ENCODE data around the gene SMIM30. TPM values are rescaled to one million over a fixed set of nuclear protein-coding genes. Genes with fewer than 3 reads are reported as not detected.
"Not testable (repeated sequence)": the region's sequence is repeated elsewhere in the genome, so short reads cannot be mapped to it uniquely, and the experiment has no call there.

Gene SMIM30
- total RNA-seq, 4 donors from 2014 or later = 32.3 to 54.5 (median 41.8) TPM

- Histone ChIP-seq H3K4me1 (no peaks in the 10 kb centered on the region), H3K27me3 (no peaks in the 10 kb centered on the region), H3K9me3 (no peaks in the 10 kb centered on the region), H3K36me3 (no peaks in the 10 kb centered on the region), H3K4me3 (no peak overlapping the region), H3K27ac (no peak overlapping the region)
- no peak for DNase-seq
- TF ChIP-seq CTCF (IDR thresholded peaks at IDR 0.05) (no peak), POLR2A (IDR thresholded peaks at IDR 0.05) (no peak)
- intact Hi-C loops (cut with DNase I) = no loop called here
- 82 to 86% methylated on average over 2 of the region's 2 CpGs for WGBS, 2 donors
Measured at GRCh38 chr7:113125728-113126127, 7.4 kb upstream of the SMIM30 start.

GRCh38 chr7:113122744-113123143, 4.4 kb upstream of the SMIM30 start:
- H3K4me3 ChIP-seq = no peak overlapping the region
- DNase-seq = no peak
- H3K9me3 ChIP-seq = no peaks in the 10 kb centered on the region
- no peaks in the 10 kb centered on the region for H3K36me3 ChIP-seq
- TF ChIP-seq CTCF (IDR thresholded peaks at IDR 0.05) = no peak
- TF ChIP-seq POLR2A (IDR thresholded peaks at IDR 0.05) = no peak
- peaks cover 0 to 9% (median 2%) of the 10 kb centered on the region in 3 donors for H3K4me1 ChIP-seq
- intact Hi-C loops (cut with DNase I) = no loop called here
- H3K27ac ChIP-seq = no peak overlapping the region
- H3K27me3 ChIP-seq = no peaks in the 10 kb centered on the region

- Histone ChIP-seq H3K4me1 (peaks cover 0 to 15% (median 5%) of the 10 kb centered on the region in 3 donors), H3K27ac (no peak overlapping the region), H3K4me3 (no peak overlapping the region), H3K9me3 (no peaks in the 10 kb centered on the region), H3K27me3 (no peaks in the 10 kb centered on the region), H3K36me3 (peaks cover 0 to 10% (median 0%) of the 10 kb centered on the region in 3 donors)
- WGBS, 2 donors = 58 to 67% methylated on average over 1 of the region's 1 CpG
- DNase-seq = no peak
- intact Hi-C loops (cut with DNase I) = no loop called here
- TF ChIP-seq POLR2A (IDR thresholded peaks at IDR 0.05) (no peak), CTCF (IDR thresholded peaks at IDR 0.05) (no peak)
Measured at GRCh38 chr7:113120647-113121046, 2.3 kb upstream of the SMIM30 start.

- no peaks in the 10 kb centered on the region for H3K27me3 ChIP-seq
- no peaks in the 10 kb centered on the region for H3K9me3 ChIP-seq
- no peak overlapping the region for H3K4me3 ChIP-seq
- DNase-seq = no peak
- intact Hi-C loops (cut with DNase I) = no loop called here
- peaks cover 0 to 15% (median 5%) of the 10 kb centered on the region in 3 donors for H3K4me1 ChIP-seq
- H3K36me3 ChIP-seq = peaks cover 0 to 15% (median 0%) of the 10 kb centered on the region in 3 donors
- TF ChIP-seq POLR2A (IDR thresholded peaks at IDR 0.05) = no peak
- TF ChIP-seq CTCF (IDR thresholded peaks at IDR 0.05) = no peak
- WGBS, 2 donors = 87 to 89% methylated on average over 6 of the region's 6 CpGs
- no peak overlapping the region for H3K27ac ChIP-seq
Measured at GRCh38 chr7:113119429-113119828, 1.1 kb upstream of the SMIM30 start.

GRCh38 chr7:113117374-113117774, 980 bp downstream of the SMIM30 start:
- peak overlapping the region in 1 of 4 donors; percentile 78 for H3K27ac ChIP-seq
- intact Hi-C loops (cut with DNase I); H3K9me3 ChIP-seq; DNase-seq; H3K27me3 ChIP-seq: not testable (repeated sequence)
- H3K36me3 ChIP-seq = peaks cover 0 to 30% (median 0%) of the 10 kb centered on the region in 3 donors
- 54 to 69% methylated on average over 4 of the region's 4 CpGs for WGBS, 2 donors
- H3K4me3 ChIP-seq = peak overlapping the region in 1 of 4 donors; percentile 74
- peaks cover 0 to 15% (median 5%) of the 10 kb centered on the region in 3 donors for H3K4me1 ChIP-seq

- no peak overlapping the region for H3K27ac ChIP-seq
- H3K27me3 ChIP-seq = no peaks in the 10 kb centered on the region
- TF ChIP-seq CTCF (IDR thresholded peaks at IDR 0.05) = no peak
- TF ChIP-seq POLR2A (IDR thresholded peaks at IDR 0.05) = no peak
- H3K4me3 ChIP-seq = no peak overlapping the region
- peaks cover 0 to 12% (median 5%) of the 10 kb centered on the region in 3 donors for H3K4me1 ChIP-seq
- intact Hi-C loops (cut with DNase I) = no loop called here
- H3K36me3 ChIP-seq = peaks cover 0 to 30% (median 0%) of the 10 kb centered on the region in 3 donors
- DNase-seq = no peak
- H3K9me3 ChIP-seq = no peaks in the 10 kb centered on the region
- WGBS, 2 donors = 50 to 70% methylated on average over 1 to 2 of the region's 2 CpGs
Measured at GRCh38 chr7:113113912-113114311, 4.4 kb downstream of the SMIM30 start.
